HEK293 (cell line): ENCODE measurements around the gene DENND1A.

Source experiments
- KLF10 ChIP-seq: fragments of 450-650 bp; IDR thresholded peaks from 2 replicates; pipeline ENCODE4 v1.5.1; 2018; ENCODE audit warnings: missing biosample characterization, mild to moderate bottlenecking, missing genetic modification characterization
- SP2 ChIP-seq: fragments of 450-650 bp; formaldehyde crosslinking; IDR thresholded peaks from 2 replicates; pipeline ENCODE4 v1.5.1; 2016; ENCODE audit warnings: missing biosample characterization, missing genetic modification characterization
- ZNF433 ChIP-seq: fragments of 450-650 bp; formaldehyde crosslinking; IDR thresholded peaks from 2 replicates; pipeline ENCODE4 v1.5.1; 2016; ENCODE audit warnings: missing biosample characterization, missing genetic modification characterization, low read depth
- ZNF621 ChIP-seq: fragments of 450-650 bp; formaldehyde crosslinking; IDR thresholded peaks from 2 replicates; pipeline ENCODE4 v1.5.1; 2017; ENCODE audit warnings: missing biosample characterization, missing genetic modification characterization
- ZNF654 ChIP-seq: fragments of 450-650 bp; formaldehyde crosslinking; IDR thresholded peaks from 2 replicates; pipeline ENCODE4 v1.5.1; 2016; ENCODE audit warnings: low read depth, missing biosample characterization, missing genetic modification characterization
- TF ChIP-seq, protein P1 (sequence below): fragments of 450-650 bp; formaldehyde crosslinking; IDR thresholded peaks from 2 replicates; pipeline ENCODE4 v1.5.1; 2016; ENCODE audit warnings: missing biosample characterization, missing genetic modification characterization
- TF ChIP-seq, protein P2 (sequence below): fragments of 450-650 bp; formaldehyde crosslinking; IDR thresholded peaks from 2 replicates; pipeline ENCODE4 v1.5.1; 2016; ENCODE audit warnings: missing biosample characterization, missing genetic modification characterization
- TF ChIP-seq, protein P3 (sequence below): fragments of 450-650 bp; formaldehyde crosslinking; IDR thresholded peaks from 2 replicates; pipeline ENCODE4 v1.5.1; 2016; ENCODE audit warnings: missing biosample characterization, missing genetic modification characterization
- TF ChIP-seq, protein P4 (sequence below): fragments of 450-650 bp; formaldehyde crosslinking; IDR thresholded peaks from 2 replicates; pipeline ENCODE4 v1.5.1; 2016; ENCODE audit warnings: missing biosample characterization, missing genetic modification characterization

DNA sequence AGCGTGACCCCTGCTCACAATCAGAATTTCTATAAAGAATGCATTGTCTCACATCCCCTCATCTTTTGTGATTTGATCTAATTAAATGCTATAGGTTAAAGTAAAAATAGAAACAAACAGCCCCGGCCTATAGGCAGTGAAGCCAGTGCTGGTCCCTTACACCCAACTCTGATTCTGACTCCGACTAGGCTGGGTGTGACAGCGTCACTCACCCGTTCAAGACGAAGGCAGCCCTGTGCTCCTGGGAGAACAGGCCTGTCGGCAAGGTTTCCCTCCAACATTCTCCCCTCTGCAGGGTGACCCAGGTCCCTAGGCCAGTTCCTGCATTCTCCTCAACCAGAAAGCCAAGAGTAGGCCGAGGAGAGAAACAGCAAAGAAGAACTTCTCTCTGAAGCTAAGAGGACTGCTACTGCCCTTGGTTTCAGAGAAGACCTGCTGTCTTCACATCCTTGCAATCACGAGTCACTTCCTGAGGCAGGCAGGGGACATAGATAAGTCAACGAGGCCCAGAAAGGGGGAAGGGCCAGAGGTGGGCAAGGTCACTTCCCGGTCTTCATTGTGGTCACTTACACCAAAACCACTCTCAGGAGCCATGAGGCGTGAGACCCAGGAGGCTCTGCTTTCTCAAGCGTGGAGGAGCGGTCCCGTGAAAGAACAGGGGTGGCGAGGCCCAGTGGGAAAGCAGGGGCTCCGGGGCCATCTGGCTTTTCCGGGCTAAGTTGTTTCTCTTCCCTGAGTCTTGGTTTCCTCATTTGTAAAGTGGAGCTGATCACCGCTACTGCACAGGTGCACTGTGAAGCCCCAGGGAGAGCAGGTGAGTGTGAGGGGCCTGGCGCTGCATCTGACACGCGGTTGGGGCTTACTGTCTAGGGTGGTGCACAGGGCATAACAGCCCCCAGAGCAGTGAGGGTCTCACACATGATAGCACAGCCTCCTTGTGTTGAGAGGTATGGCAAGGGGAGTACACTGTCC, 373.2 kb downstream of the DENND1A start:
- TF ChIP-seq, protein P1, sequence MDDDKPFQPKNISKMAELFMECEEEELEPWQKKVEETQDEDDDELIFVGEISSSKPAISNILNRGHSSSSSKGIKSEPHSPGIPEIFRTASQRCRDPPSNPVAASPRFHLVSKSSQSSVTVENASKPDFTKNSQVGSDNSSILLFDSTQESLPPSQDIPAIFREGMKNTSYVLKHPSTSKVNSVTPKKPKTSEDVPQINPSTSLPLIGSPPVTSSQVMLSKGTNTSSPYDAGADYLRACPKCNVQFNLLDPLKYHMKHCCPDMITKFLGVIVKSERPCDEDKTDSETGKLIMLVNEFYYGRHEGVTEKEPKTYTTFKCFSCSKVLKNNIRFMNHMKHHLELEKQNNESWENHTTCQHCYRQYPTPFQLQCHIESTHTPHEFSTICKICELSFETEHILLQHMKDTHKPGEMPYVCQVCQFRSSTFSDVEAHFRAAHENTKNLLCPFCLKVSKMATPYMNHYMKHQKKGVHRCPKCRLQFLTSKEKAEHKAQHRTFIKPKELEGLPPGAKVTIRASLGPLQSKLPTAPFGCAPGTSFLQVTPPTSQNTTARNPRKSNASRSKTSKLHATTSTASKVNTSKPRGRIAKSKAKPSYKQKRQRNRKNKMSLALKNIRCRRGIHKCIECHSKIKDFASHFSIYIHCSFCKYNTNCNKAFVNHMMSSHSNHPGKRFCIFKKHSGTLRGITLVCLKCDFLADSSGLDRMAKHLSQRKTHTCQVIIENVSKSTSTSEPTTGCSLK (tag by site-specific recombination): no peak
- no peak for TF ChIP-seq KLF10 (tag by site-specific recombination)
- TF ChIP-seq ZNF433 (tag by site-specific recombination): no peak
- TF ChIP-seq, protein P2, sequence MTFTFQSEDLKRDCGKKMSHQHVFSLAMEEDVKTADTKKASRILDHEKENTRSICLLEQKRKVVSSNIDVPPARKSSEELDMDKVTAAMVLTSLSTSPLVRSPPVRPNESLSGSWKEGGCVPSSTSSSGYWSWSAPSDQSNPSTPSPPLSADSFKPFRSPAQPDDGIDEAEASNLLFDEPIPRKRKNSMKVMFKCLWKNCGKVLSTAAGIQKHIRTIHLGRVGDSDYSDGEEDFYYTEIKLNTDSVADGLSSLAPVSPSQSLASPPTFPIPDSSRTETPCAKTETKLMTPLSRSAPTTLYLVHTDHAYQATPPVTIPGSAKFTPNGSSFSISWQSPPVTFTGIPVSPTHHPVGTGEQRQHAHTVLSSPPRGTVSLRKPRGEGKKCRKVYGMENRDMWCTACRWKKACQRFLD (tag by site-specific recombination): no peak
- TF ChIP-seq ZNF621 (tag by site-specific recombination): no peak
- TF ChIP-seq, protein P3, sequence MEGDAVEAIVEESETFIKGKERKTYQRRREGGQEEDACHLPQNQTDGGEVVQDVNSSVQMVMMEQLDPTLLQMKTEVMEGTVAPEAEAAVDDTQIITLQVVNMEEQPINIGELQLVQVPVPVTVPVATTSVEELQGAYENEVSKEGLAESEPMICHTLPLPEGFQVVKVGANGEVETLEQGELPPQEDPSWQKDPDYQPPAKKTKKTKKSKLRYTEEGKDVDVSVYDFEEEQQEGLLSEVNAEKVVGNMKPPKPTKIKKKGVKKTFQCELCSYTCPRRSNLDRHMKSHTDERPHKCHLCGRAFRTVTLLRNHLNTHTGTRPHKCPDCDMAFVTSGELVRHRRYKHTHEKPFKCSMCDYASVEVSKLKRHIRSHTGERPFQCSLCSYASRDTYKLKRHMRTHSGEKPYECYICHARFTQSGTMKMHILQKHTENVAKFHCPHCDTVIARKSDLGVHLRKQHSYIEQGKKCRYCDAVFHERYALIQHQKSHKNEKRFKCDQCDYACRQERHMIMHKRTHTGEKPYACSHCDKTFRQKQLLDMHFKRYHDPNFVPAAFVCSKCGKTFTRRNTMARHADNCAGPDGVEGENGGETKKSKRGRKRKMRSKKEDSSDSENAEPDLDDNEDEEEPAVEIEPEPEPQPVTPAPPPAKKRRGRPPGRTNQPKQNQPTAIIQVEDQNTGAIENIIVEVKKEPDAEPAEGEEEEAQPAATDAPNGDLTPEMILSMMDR (tag by site-specific recombination): no peak
- TF ChIP-seq SP2 (tag by site-specific recombination): no peak
- TF ChIP-seq, protein P4, sequence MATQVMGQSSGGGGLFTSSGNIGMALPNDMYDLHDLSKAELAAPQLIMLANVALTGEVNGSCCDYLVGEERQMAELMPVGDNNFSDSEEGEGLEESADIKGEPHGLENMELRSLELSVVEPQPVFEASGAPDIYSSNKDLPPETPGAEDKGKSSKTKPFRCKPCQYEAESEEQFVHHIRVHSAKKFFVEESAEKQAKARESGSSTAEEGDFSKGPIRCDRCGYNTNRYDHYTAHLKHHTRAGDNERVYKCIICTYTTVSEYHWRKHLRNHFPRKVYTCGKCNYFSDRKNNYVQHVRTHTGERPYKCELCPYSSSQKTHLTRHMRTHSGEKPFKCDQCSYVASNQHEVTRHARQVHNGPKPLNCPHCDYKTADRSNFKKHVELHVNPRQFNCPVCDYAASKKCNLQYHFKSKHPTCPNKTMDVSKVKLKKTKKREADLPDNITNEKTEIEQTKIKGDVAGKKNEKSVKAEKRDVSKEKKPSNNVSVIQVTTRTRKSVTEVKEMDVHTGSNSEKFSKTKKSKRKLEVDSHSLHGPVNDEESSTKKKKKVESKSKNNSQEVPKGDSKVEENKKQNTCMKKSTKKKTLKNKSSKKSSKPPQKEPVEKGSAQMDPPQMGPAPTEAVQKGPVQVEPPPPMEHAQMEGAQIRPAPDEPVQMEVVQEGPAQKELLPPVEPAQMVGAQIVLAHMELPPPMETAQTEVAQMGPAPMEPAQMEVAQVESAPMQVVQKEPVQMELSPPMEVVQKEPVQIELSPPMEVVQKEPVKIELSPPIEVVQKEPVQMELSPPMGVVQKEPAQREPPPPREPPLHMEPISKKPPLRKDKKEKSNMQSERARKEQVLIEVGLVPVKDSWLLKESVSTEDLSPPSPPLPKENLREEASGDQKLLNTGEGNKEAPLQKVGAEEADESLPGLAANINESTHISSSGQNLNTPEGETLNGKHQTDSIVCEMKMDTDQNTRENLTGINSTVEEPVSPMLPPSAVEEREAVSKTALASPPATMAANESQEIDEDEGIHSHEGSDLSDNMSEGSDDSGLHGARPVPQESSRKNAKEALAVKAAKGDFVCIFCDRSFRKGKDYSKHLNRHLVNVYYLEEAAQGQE (tag by site-specific recombination): no peak
- TF ChIP-seq ZNF654 (tag by site-specific recombination): no peak
